H1 (cell line): ENCODE results near the gene BTBD9. TPM values are rescaled to one million over a fixed set of nuclear protein-coding genes. Genes with fewer than 3 reads are reported as not detected.

ENCODE experiments used
- CTCF ChIA-PET: fragments of 300-600 bp; sonication (Branson Sonifier 250); formaldehyde crosslinking; loops from one replicate; lab custom pipeline; 2021; ENCODE audit not compliant: partially characterized antibody; lab: Charles Lee
- POLR2A ChIA-PET: fragments of 300-600 bp; sonication (Branson Sonifier 250); formaldehyde crosslinking; loops from one replicate; lab custom pipeline; 2021; ENCODE audit warnings: inconsistent platforms; ENCODE audit not compliant: partially characterized antibody; lab: Charles Lee
- DNase-seq, 2 experiments: peaks; one replicate each; pipeline versions ENCODE4 v3.0.0 to v3.0.0-alpha.2; 2010 to 2022; ENCODE audit warnings: low spot score in 2 of 2, low read depth in 1 of 2, mixed read lengths in 1 of 2
- FAIRE-seq: peaks from 2 replicates; lab custom pipeline; 2011; peaks lifted over from hg19 to GRCh38; lab: Jason Lieb, UNC
- H2AFZ ChIP-seq: 2 replicates; pipeline ENCODE4 v1.8.1; 2012; ENCODE audit warnings: low read length, inconsistent platforms
- H2AK5ac ChIP-seq: 2 replicates; pipeline ENCODE4 v1.6.1; 2013; ENCODE audit warnings: low read depth, low read length
- H2BK120ac ChIP-seq: replicated peaks from 2 replicates; pipeline ENCODE3; 2013; ENCODE audit warnings: low read depth, low read length, inconsistent platforms
- H2BK12ac ChIP-seq: 2 replicates; pipeline ENCODE4 v1.6.1; 2013; ENCODE audit warnings: low read depth, low read length
- H2BK15ac ChIP-seq: 2 replicates; pipeline ENCODE4 v1.6.1; 2013; ENCODE audit warnings: low read length
- H2BK20ac ChIP-seq: 2 replicates; pipeline ENCODE4 v1.6.1; 2013; ENCODE audit warnings: low read length
- H2BK5ac ChIP-seq: 2 replicates; pipeline ENCODE4 v1.6.1; 2013; ENCODE audit warnings: low read depth, low read length
- H3K14ac ChIP-seq: 2 replicates; pipeline ENCODE4 v1.6.1; 2013; ENCODE audit warnings: inconsistent platforms; ENCODE audit not compliant: insufficient read length
- H3K18ac ChIP-seq: 2 replicates; pipeline ENCODE4 v1.6.1; 2013; ENCODE audit warnings: low read length; ENCODE audit errors: extremely low read depth
- H3K23ac ChIP-seq: 2 replicates; pipeline ENCODE4 v1.6.1; 2013; ENCODE audit warnings: inconsistent platforms; ENCODE audit not compliant: insufficient read length
- H3K23me2 ChIP-seq: 2 replicates; pipeline ENCODE4 v1.6.1; 2013; ENCODE audit warnings: low read depth, low read length
- H3K27ac ChIP-seq: 2 replicates; pipeline ENCODE4 v1.6.1; 2011; ENCODE audit warnings: low read depth, low read length, inconsistent platforms
- H3K27me3 ChIP-seq, 4 experiments: replicated peaks in 1 of 4; 1 replicate in 1 of 4; 2 replicates in 3 of 4; pipeline versions ENCODE4 v1.6.1 to v1.8.1; 2011 to 2013; ENCODE audit warnings: low read length in 3 of 4, mild to moderate bottlenecking in 3 of 4, inconsistent platforms in 2 of 4, mixed read lengths in 2 of 4, moderate library complexity in 1 of 4; ENCODE audit not compliant: control insufficient read depth in 3 of 4, insufficient read depth in 3 of 4; ENCODE audit errors: extremely low read depth in 1 of 4
- H3K36me3 ChIP-seq, 4 experiments: 2 replicates each; pipeline versions ENCODE4 v1.6.1 to v1.8.1; 2011 to 2013; ENCODE audit warnings: mild to moderate bottlenecking in 4 of 4, low read length in 3 of 4, moderate library complexity in 2 of 4, control low read depth in 1 of 4, inconsistent platforms in 1 of 4; ENCODE audit not compliant: insufficient read depth in 4 of 4, control insufficient read depth in 2 of 4
- H3K4ac ChIP-seq: replicated peaks from 2 replicates; pipeline ENCODE3; 2013; ENCODE audit warnings: low read length, low read depth, mixed read lengths, inconsistent platforms; ENCODE audit not compliant: insufficient read length
- H3K4me1 ChIP-seq, 4 experiments: replicated peaks in 1 of 4; 1 replicate in 1 of 4; 2 replicates in 3 of 4; pipeline versions ENCODE4 v1.6.1 to v1.8.1; 2011 to 2013; ENCODE audit warnings: low read length in 3 of 4, inconsistent platforms in 2 of 4, mixed read lengths in 1 of 4; ENCODE audit not compliant: insufficient read depth in 4 of 4, control insufficient read depth in 3 of 4
- H3K4me2 ChIP-seq, 2 experiments: 2 replicates each; pipeline versions ENCODE4 v1.6.1 to v1.8.1; 2011 to 2013; ENCODE audit warnings: low read depth in 2 of 2, low read length in 2 of 2, control low read depth in 1 of 2, inconsistent platforms in 1 of 2, mild to moderate bottlenecking in 1 of 2; ENCODE audit not compliant: insufficient read depth in 1 of 2
- H3K4me3 ChIP-seq, 4 experiments: fragments of 200-600, 300-600 bp in 1 of 4; sonication (generic), shearing (Covaris generic), sonication (Bioruptor Twin) in 1 of 4; 2 replicates each; pipeline versions ENCODE4 v1.5.1 to v1.8.1; 2011 to 2016; ENCODE audit warnings: low read length in 4 of 4, low read depth in 3 of 4, control low read depth in 2 of 4, inconsistent platforms in 2 of 4, mild to moderate bottlenecking in 2 of 4, mixed read lengths in 1 of 4, moderate library complexity in 1 of 4; ENCODE audit not compliant: insufficient read depth in 2 of 4; ENCODE audit errors: extremely low read depth in 1 of 4
- H3K56ac ChIP-seq: replicated peaks from 2 replicates; pipeline ENCODE3; 2013; ENCODE audit warnings: low read depth, mild to moderate bottlenecking, mixed read lengths, low read length, inconsistent platforms; ENCODE audit not compliant: insufficient read length
- H3K79me1 ChIP-seq: 2 replicates; pipeline ENCODE4 v1.6.1; 2013; ENCODE audit warnings: low read depth, low read length, control low read depth
- H3K79me2 ChIP-seq, 2 experiments: 2 replicates each; pipeline versions ENCODE4 v1.6.1 to v1.8.1; 2012 to 2013; ENCODE audit warnings: low read length in 2 of 2, mild to moderate bottlenecking in 2 of 2, inconsistent platforms in 1 of 2; ENCODE audit not compliant: insufficient read depth in 2 of 2, control insufficient read depth in 1 of 2
- H3K9ac ChIP-seq, 4 experiments: replicated peaks in 1 of 4; 1 replicate in 1 of 4; 2 replicates in 3 of 4; pipeline versions ENCODE4 v1.6.1 to v1.8.1; 2011 to 2013; ENCODE audit warnings: low read depth in 3 of 4, low read length in 3 of 4, control low read depth in 2 of 4, mild to moderate bottlenecking in 2 of 4, moderate library complexity in 2 of 4, inconsistent platforms in 1 of 4; ENCODE audit errors: extremely low read depth in 1 of 4
- H3K9me3 ChIP-seq, 2 experiments: 2 replicates each; pipeline versions ENCODE4 v1.6.1 to v1.8.1; 2012 to 2013; ENCODE audit warnings: mild to moderate bottlenecking in 2 of 2, moderate library complexity in 2 of 2, control low read depth in 1 of 2, inconsistent platforms in 1 of 2, low read depth in 1 of 2, low read length in 1 of 2, mixed read lengths in 1 of 2; ENCODE audit not compliant: insufficient read depth in 2 of 2
- H4K20me1 ChIP-seq, 2 experiments: replicated peaks in 1 of 2; 2 replicates each; pipeline versions ENCODE3 to v1.8.1; 2011 to 2013; ENCODE audit warnings: inconsistent platforms in 2 of 2, low read length in 2 of 2, mild to moderate bottlenecking in 1 of 2; ENCODE audit not compliant: insufficient read depth in 2 of 2, control insufficient read depth in 1 of 2
- H4K5ac ChIP-seq: 2 replicates; pipeline ENCODE4 v1.6.1; 2013; ENCODE audit warnings: low read length, low read depth, mixed read lengths, inconsistent platforms; ENCODE audit not compliant: insufficient read length
- H4K8ac ChIP-seq: 2 replicates; pipeline ENCODE4 v1.8.0; 2013; ENCODE audit warnings: mild to moderate bottlenecking, moderate library complexity, low read length, inconsistent platforms; ENCODE audit not compliant: insufficient read depth; ENCODE audit errors: extremely low read depth
- H4K91ac ChIP-seq: replicated peaks from 2 replicates; pipeline ENCODE3; 2013; ENCODE audit warnings: low read length, mixed read lengths, inconsistent platforms; ENCODE audit not compliant: insufficient read length
- ATF3 ChIP-seq: IDR thresholded peaks from 2 replicates; pipeline ENCODE4 v1.6.1; 2011; ENCODE audit warnings: low read depth, mild to moderate bottlenecking, low read length; ENCODE audit not compliant: insufficient read depth
- CREB1 ChIP-seq: IDR thresholded peaks from 2 replicates; pipeline ENCODE4 v1.6.1; 2012; ENCODE audit warnings: inconsistent platforms
- FOSL1 ChIP-seq: IDR thresholded peaks from 2 replicates; pipeline ENCODE4 v1.6.1; 2011; ENCODE audit warnings: mild to moderate bottlenecking, low read depth, low read length, moderate library complexity; ENCODE audit not compliant: insufficient read depth
- GABPA ChIP-seq: IDR thresholded peaks from 2 replicates; pipeline ENCODE4 v1.6.1; 2011; ENCODE audit warnings: mild to moderate bottlenecking, low read length, moderate library complexity, borderline replicate concordance; ENCODE audit not compliant: insufficient read depth
- JUN ChIP-seq: IDR thresholded peaks from 2 replicates; pipeline ENCODE4 v1.6.1; 2011; ENCODE audit warnings: low read depth, mild to moderate bottlenecking, improper control_type of control experiment, low read length
- KDM1A ChIP-seq: fragments of 200-600, 300-600 bp; sonication (generic); IDR thresholded peaks from 2 replicates; pipeline ENCODE4 v1.7.1; 2016; ENCODE audit warnings: mild to moderate bottlenecking, low read length, borderline replicate concordance
- KDM4A ChIP-seq: IDR thresholded peaks from one replicate; pipeline ENCODE4 v1.7.1; 2012; ENCODE audit warnings: low read depth, mild to moderate bottlenecking, moderate library complexity, low read length, inconsistent platforms; ENCODE audit not compliant: severe bottlenecking
- MAFK ChIP-seq: IDR thresholded peaks from 2 replicates; pipeline ENCODE4 v1.6.1; 2012; ENCODE audit warnings: low read depth, mild to moderate bottlenecking, improper control_type of control experiment, low read length
- MAX ChIP-seq: IDR thresholded peaks from 2 replicates; pipeline ENCODE4 v1.6.1; 2012; ENCODE audit warnings: inconsistent platforms
- PHF8 ChIP-seq: fragments of 200-600 bp; sonication (generic); conservative IDR thresholded peaks from 2 replicates; pipeline ENCODE4 v1.7.1; 2012; ENCODE audit warnings: low read depth, mild to moderate bottlenecking, inconsistent platforms, low read length, moderate library complexity
- RAD21 ChIP-seq, 2 experiments: IDR thresholded peaks in 1 of 2; conservative IDR thresholded peaks in 1 of 2; 2 replicates each; pipeline ENCODE4 v1.6.1; 2011; ENCODE audit warnings: low read depth in 2 of 2, low read length in 2 of 2, improper control_type of control experiment in 1 of 2, inconsistent platforms in 1 of 2, mild to moderate bottlenecking in 1 of 2, moderate library complexity in 1 of 2
- SP2 ChIP-seq: IDR thresholded peaks from 2 replicates; pipeline ENCODE4 v1.6.1; 2012; ENCODE audit warnings: mild to moderate bottlenecking, low read length, inconsistent platforms
- YY1 ChIP-seq: IDR thresholded peaks from 2 replicates; pipeline ENCODE4 v1.6.1; 2011; ENCODE audit warnings: low read depth, mild to moderate bottlenecking, low read length
- ZNF274 ChIP-seq: IDR thresholded peaks from 2 replicates; pipeline ENCODE4 v1.7.0; 2012; ENCODE audit warnings: low read length, borderline replicate concordance; ENCODE audit errors: extremely low read depth
- WGBS, 2 experiments: shearing (Covaris generic) in 1 of 2; methylation state at CpG; one replicate each; pipeline versions ENCODE4 v1.1.6 to v1.1.7; 2013 to 2015; ENCODE audit warnings: low lambda C conversion rate in 2 of 2, mixed read lengths in 2 of 2, inconsistent platforms in 1 of 2, low coverage in 1 of 2, missing lambda C conversion rate in 1 of 2; ENCODE audit not compliant: insufficient replicate concordance in 2 of 2, insufficient coverage in 1 of 2, insufficient read length in 1 of 2; ENCODE audit errors: extremely low coverage in 1 of 2, missing lambda C conversion rate in 1 of 2; 5-methylcytosine and 5-hydroxymethylcytosine counted together
- polyA plus RNA-seq, 7 experiments: library from polyadenylated mRNA; depleted of rRNA in 3 of 7; stranded (reverse) in 5 of 7; unstranded in 2 of 7; fragments of >200 nt in 5 of 7; fragments of 200-250 nt in 2 of 7; gene quantifications; 1 replicate in 5 of 7; 2 replicates in 1 of 7; 4 replicates in 1 of 7; pipeline versions ENCODE4 v1.2.1 to v1.2.3, GENCODE V29; 2011 to 2013; ENCODE audit warnings: missing spikeins in 2 of 7, mixed read lengths in 2 of 7
- total RNA-seq: library from RNA; stranded (reverse); fragmentation: NEBNext Ultra II Directional; extraction: Animal tissue kit (Norgen Biotek cat#: 25700); gene quantifications from 2 replicates; pipeline ENCODE4 v1.2.1, GENCODE V29; 2021

Gene BTBD9
- total and polyA plus RNA-seq, 2 of the 8 experiments (the other 6 are each of a cell fraction or from before 2014, with no cell fraction given), result 0.92 to 4.1 TPM

GRCh38 chr6:38470548-38470947, 169.2 kb downstream of the BTBD9 start:
- H2BK12ac ChIP-seq, result no peak overlapping the region
- H3K27me3 ChIP-seq, result no peaks in the 10 kb centered on the region; a peak in 1 of 7 replicates
- FAIRE-seq, result no peak
- H2BK120ac ChIP-seq, result no peak overlapping the region
- H3K4me2 ChIP-seq, result no peak overlapping the region
- POLR2A ChIA-PET, result no interaction called here
- peaks cover 0 to 4% (median 0%) of the 10 kb centered on the region in 4 experiments; a peak in 1 of 7 replicates for H3K4me1 ChIP-seq
- no peaks in the 10 kb centered on the region for H3K9me3 ChIP-seq
- no peak overlapping the region for H3K56ac ChIP-seq
- no peaks in the 10 kb centered on the region for H3K79me1 ChIP-seq
- no peak overlapping the region for H3K18ac ChIP-seq
- H3K14ac ChIP-seq, result no peak overlapping the region
- no peak overlapping the region for H3K27ac ChIP-seq
- no peak for DNase-seq
- no peak overlapping the region for H3K9ac ChIP-seq
- CTCF ChIA-PET, result no interaction called here
- no peak overlapping the region for H2BK20ac ChIP-seq
- H2BK5ac ChIP-seq, result no peak overlapping the region
- H2AFZ ChIP-seq, result no peak overlapping the region
- no peaks in the 10 kb centered on the region for H3K36me3 ChIP-seq
- H2BK15ac ChIP-seq, result no peak overlapping the region
- no peaks in the 10 kb centered on the region for H4K20me1 ChIP-seq
- WGBS, 2 experiments, result 92% methylated on average over 3 of the region's 3 CpGs; no CpG with 5 or more reads in 1 of the 2 experiments
- H3K23ac ChIP-seq, result no peak overlapping the region
- H2AK5ac ChIP-seq, result no peak overlapping the region
- no peak overlapping the region for H4K5ac ChIP-seq
- H3K79me2 ChIP-seq, result no peaks in the 10 kb centered on the region
- no peak overlapping the region for H3K4ac ChIP-seq
- no peaks in the 10 kb centered on the region for H3K23me2 ChIP-seq
- no peak overlapping the region for H4K91ac ChIP-seq
- H3K4me3 ChIP-seq, result no peak overlapping the region
- no peak overlapping the region for H4K8ac ChIP-seq
- TF ChIP-seq ATF3 (no peak), MAFK (no peak), PHF8 (no peak), ZNF274 (no peak), RAD21 (IDR thresholded peaks at IDR 0.05 in 1 of 2, conservative IDR thresholded peaks at IDR 0.05 in 1 of 2; ENCODE audit: low read depth in 2 of 2, low read length in 2 of 2) (no peak), YY1 (no peak), FOSL1 (no peak), KDM4A (no peak), KDM1A (no peak), GABPA (no peak), JUN (no peak), MAX (no peak), CREB1 (no peak), SP2 (no peak)
